GM23338 (cell line): ENCODE results near the gene LSM14A. TPM values are rescaled to one million over a fixed set of nuclear protein-coding genes. Genes with fewer than 3 reads are reported as not detected.

Experiments used
- ATAC-seq: fragments of 200-7000 bp; cut with Tn5 transposase; 3 replicates; pipeline ENCODE4 v1.9.1; 2020
- DNase-seq: peaks from one replicate; pipeline ENCODE4 v3.0.0-alpha.2; 2015; ENCODE audit warnings: low spot score
- H2AFZ ChIP-seq: fragments of 200-600 bp; sonication (generic); 2 replicates; pipeline ENCODE4 v1.8.0; 2016; ENCODE audit warnings: antibody characterized with exemption, mild to moderate bottlenecking, moderate library complexity
- H3F3A ChIP-seq: fragments of 200-600 bp; sonication (generic); replicated peaks from 2 replicates; pipeline ENCODE4 v1.8.0; 2017; ENCODE audit warnings: antibody characterized with exemption, mixed run types, low read depth
- H3K27ac ChIP-seq: fragments of 200-600 bp; sonication (generic); 2 replicates; pipeline ENCODE4 v1.6.1; 2016; ENCODE audit warnings: low read depth
- H3K27me3 ChIP-seq: fragments of 200-600 bp; sonication (generic); 2 replicates; pipeline ENCODE4 v1.8.0; 2016; ENCODE audit warnings: mild to moderate bottlenecking, mixed run types, moderate library complexity; ENCODE audit not compliant: insufficient read depth
- H3K36me3 ChIP-seq: fragments of 200-600 bp; sonication (generic); 2 replicates; pipeline ENCODE4 v1.8.0; 2016; ENCODE audit warnings: mild to moderate bottlenecking; ENCODE audit not compliant: insufficient read depth
- H3K4me1 ChIP-seq: fragments of 200-600 bp; sonication (generic); 2 replicates; pipeline ENCODE4 v1.8.0; 2016; ENCODE audit warnings: mild to moderate bottlenecking, moderate library complexity; ENCODE audit not compliant: insufficient read depth
- H3K4me2 ChIP-seq: fragments of 200-600 bp; sonication (generic); 2 replicates; pipeline ENCODE4 v1.7.1; 2017; ENCODE audit warnings: mixed run types
- H3K4me3 ChIP-seq: fragments of 200-600 bp; sonication (generic); 2 replicates; pipeline ENCODE4 v1.6.1; 2016; ENCODE audit warnings: mixed run types
- H3K79me2 ChIP-seq: fragments of 200-600 bp; sonication (generic); replicated peaks from 2 replicates; pipeline ENCODE4 v1.8.0; 2017; ENCODE audit warnings: mild to moderate bottlenecking; ENCODE audit not compliant: insufficient read depth
- H3K9me2 ChIP-seq: fragments of 200-600 bp; sonication (generic); 2 replicates; pipeline ENCODE4 v1.8.0; 2017; ENCODE audit not compliant: insufficient read depth
- H4K20me1 ChIP-seq: fragments of 200-600 bp; sonication (generic); replicated peaks from 2 replicates; pipeline ENCODE4 v1.8.0; 2017; ENCODE audit warnings: mild to moderate bottlenecking; ENCODE audit not compliant: insufficient read depth
- H3K27ac Mint-ChIP-seq: 2 replicates; pipeline ENCODE4 v1.8.0; 2020; ENCODE audit warnings: inconsistent platforms, mild to moderate bottlenecking, moderate library complexity, mixed read lengths
- H3K27me3 Mint-ChIP-seq: 3 replicates; pipeline ENCODE4 v1.8.0; 2022; ENCODE audit warnings: low read depth, mild to moderate bottlenecking, moderate library complexity, mixed read lengths, inconsistent platforms; ENCODE audit not compliant: insufficient read depth, poor library complexity
- H3K36me3 Mint-ChIP-seq: 3 replicates; pipeline ENCODE4 v1.8.0; 2021; ENCODE audit warnings: low read depth, mild to moderate bottlenecking, inconsistent platforms, moderate library complexity, mixed read lengths
- H3K4me1 Mint-ChIP-seq: 3 replicates; pipeline ENCODE4 v1.8.0; 2020; ENCODE audit warnings: mild to moderate bottlenecking, inconsistent platforms, mixed read lengths
- H3K4me3 Mint-ChIP-seq: 3 replicates; pipeline ENCODE4 v1.8.0; 2021; ENCODE audit warnings: moderate library complexity, mild to moderate bottlenecking, inconsistent platforms, mixed read lengths
- H3K9me3 Mint-ChIP-seq: 3 replicates; pipeline ENCODE4 v1.8.0; 2020; ENCODE audit warnings: moderate library complexity, mild to moderate bottlenecking, inconsistent platforms, mixed read lengths
- CREB1 ChIP-seq: fragments of 250-450 bp; sonication (Bioruptor Pico); IDR thresholded peaks from 2 replicates; pipeline ENCODE4 v1.5.0; 2020; ENCODE audit warnings: low read depth, mild to moderate bottlenecking, moderate library complexity
- CTCF ChIP-seq, 2 experiments: fragments of 200-600 bp in 1 of 2; sonication (generic) in 1 of 2; conservative IDR thresholded peaks; 2 replicates each; pipeline versions ENCODE4 v1.5.1 to v1.6.1; 2016 to 2017; ENCODE audit warnings: antibody characterized with exemption in 2 of 2, low read depth in 2 of 2, mild to moderate bottlenecking in 2 of 2, moderate library complexity in 1 of 2
- EZH2 ChIP-seq: fragments of 200-600 bp; sonication (generic); IDR thresholded peaks from one replicate; pipeline ENCODE4 v1.8.0; 2017; ENCODE audit warnings: antibody characterized with exemption, mild to moderate bottlenecking, low read depth; ENCODE audit not compliant: unreplicated experiment
- EZH2phosphoT487 ChIP-seq: fragments of 200-600 bp; sonication (generic); IDR thresholded peaks from one replicate; pipeline ENCODE4 v1.8.1; 2018; ENCODE audit warnings: antibody characterized with exemption; ENCODE audit not compliant: unreplicated experiment
- JUNB ChIP-seq: IDR thresholded peaks from one replicate; pipeline ENCODE4 v1.6.1; 2016; ENCODE audit warnings: antibody characterized with exemption; ENCODE audit not compliant: unreplicated experiment
- NANOG ChIP-seq: IDR thresholded peaks from 2 replicates; pipeline ENCODE4 v1.6.1; 2016; ENCODE audit warnings: antibody characterized with exemption, borderline replicate concordance
- POLR2AphosphoS5 ChIP-seq: IDR thresholded peaks from 2 replicates; pipeline ENCODE4 v1.6.1; 2016; ENCODE audit warnings: antibody characterized with exemption, low read depth
- REST ChIP-seq: IDR thresholded peaks from one replicate; pipeline ENCODE4 v1.6.1; 2018; ENCODE audit warnings: antibody characterized with exemption; ENCODE audit not compliant: unreplicated experiment
- STAT1 ChIP-seq: IDR thresholded peaks from one replicate; pipeline ENCODE4 v1.6.1; 2016; ENCODE audit warnings: antibody characterized with exemption; ENCODE audit not compliant: unreplicated experiment
- ZNF114 ChIP-seq: fragments of 250-450 bp; sonication (Bioruptor Pico); IDR thresholded peaks from 2 replicates; pipeline ENCODE4 v1.5.0; 2020; ENCODE audit warnings: mild to moderate bottlenecking, moderate library complexity
- ZNF331 ChIP-seq: fragments of 250-450 bp; sonication (Bioruptor Pico); IDR thresholded peaks from 2 replicates; pipeline ENCODE4 v1.5.0; 2020; ENCODE audit warnings: low read depth, mild to moderate bottlenecking, moderate library complexity
- ZNF462 ChIP-seq: fragments of 250-450 bp; sonication (Bioruptor Pico); IDR thresholded peaks from 2 replicates; pipeline ENCODE4 v1.5.0; 2020; ENCODE audit warnings: mild to moderate bottlenecking, moderate library complexity
- polyA plus RNA-seq: library from polyadenylated mRNA; unstranded; fragments of >200 nt; fragmentation: Nextera tagmentation; extraction: Ambion mirVana; gene quantifications from 2 replicates; pipeline ENCODE4 v1.2.1, GENCODE V29; 2016
- total RNA-seq: library from RNA; depleted of rRNA; stranded (reverse); fragments of >200 nt; shearing (Covaris generic); gene quantifications from 2 replicates; pipeline ENCODE4 v1.2.3, GENCODE V29; 2014

Gene LSM14A
- total and polyA plus RNA-seq, 2 experiments from 2014 or later: 109 to 166 TPM

GRCh38 chr19:34135054-34135800 lies 37.1 kb upstream of the LSM14A start:
- Histone ChIP-seq H3F3A (peaks cover 7% of the 10 kb centered on the region; the same call in 1 of the 2 replicates), H2AFZ (peak overlapping the region; percentile 89), H4K20me1 (no peaks in the 10 kb centered on the region), H3K4me2 (peak overlapping the region; percentile 85), H3K27me3 (no peaks in the 10 kb centered on the region), H3K9me2 (no peaks in the 10 kb centered on the region), H3K4me3 (peak overlapping the region; percentile 93), H3K4me1 (peaks cover 3% of the 10 kb centered on the region; the same call in 1 of the 2 replicates), H3K27ac (peak overlapping the region; percentile 86), H3K79me2 (no peaks in the 10 kb centered on the region), H3K36me3 (no peaks in the 10 kb centered on the region)
- Mint-ChIP-seq H3K27ac (peak overlapping the region; percentile 95), H3K27me3 (peaks cover 8% of the 10 kb centered on the region), H3K4me1 (no peaks in the 10 kb centered on the region), H3K9me3 (peaks cover 3% of the 10 kb centered on the region; the same call in 1 of the 3 replicates), H3K36me3 (no peaks in the 10 kb centered on the region), H3K4me3 (peak overlapping the region; percentile 92)
- no peak for TF ChIP-seq CTCF (conservative IDR thresholded peaks at IDR 0.05; ENCODE audit: low read depth in 2 of 2)
- TF ChIP-seq EZH2phosphoT487: no peak
- no peak for TF ChIP-seq POLR2AphosphoS5
- no peak for TF ChIP-seq ZNF462 (CRISPR knock-in tag)
- TF ChIP-seq ZNF331 (CRISPR knock-in tag): no peak
- TF ChIP-seq ZNF114: no peak
- TF ChIP-seq CREB1 (CRISPR knock-in tag): no peak
- no peak for TF ChIP-seq JUNB
- TF ChIP-seq NANOG: no peak
- no peak for TF ChIP-seq REST
- TF ChIP-seq STAT1: no peak
- TF ChIP-seq EZH2: no peak
- DNase-seq (no peak), ATAC-seq (peak; percentile 16)
